Hepatocyte (in vitro differentiated cells): ENCODE results near the gene DENND1A.

Source experiments
- CTCF ChIP-seq: fragments of 200-600 bp; sonication (generic); IDR thresholded peaks from 2 replicates; pipeline ENCODE4 v1.5.1; 2016; ENCODE audit warnings: antibody characterized with exemption, mild to moderate bottlenecking; ENCODE audit not compliant: poor library complexity
- EZH2 ChIP-seq: fragments of 200-600 bp; sonication (generic); IDR thresholded peaks from 2 replicates; pipeline ENCODE4 v1.6.1; 2016; ENCODE audit warnings: antibody characterized with exemption, mild to moderate bottlenecking, borderline replicate concordance

GRCh38 chr9:123738648-123739047, 191.3 kb downstream of the DENND1A start:
- TF ChIP-seq CTCF (no peak), EZH2 (no peak)
